ENCODE results near the gene SEMA4D.

The SEMA4D gene

DNA sequence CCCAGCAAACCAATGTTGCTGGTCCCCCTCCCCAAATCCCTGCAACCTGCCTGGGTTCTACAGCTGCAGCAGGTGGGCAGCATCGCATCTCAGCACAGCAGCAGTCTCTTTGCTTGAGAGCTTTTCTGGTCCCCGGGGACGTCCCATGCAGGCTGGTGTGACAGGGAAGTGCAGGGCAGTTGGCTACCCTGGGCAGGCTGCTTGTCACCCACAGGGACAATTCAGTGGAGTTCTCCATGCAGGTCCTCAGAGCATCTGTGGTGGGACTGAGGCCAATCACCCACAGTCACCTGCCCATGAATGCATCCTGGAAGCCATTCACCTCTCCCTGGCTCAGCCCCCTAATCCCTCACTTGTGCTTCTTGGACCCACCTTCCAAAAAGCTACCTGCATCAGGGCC is 43.9 kb upstream of the SEMA4D start:
- TF ChIP-seq, protein P1, sequence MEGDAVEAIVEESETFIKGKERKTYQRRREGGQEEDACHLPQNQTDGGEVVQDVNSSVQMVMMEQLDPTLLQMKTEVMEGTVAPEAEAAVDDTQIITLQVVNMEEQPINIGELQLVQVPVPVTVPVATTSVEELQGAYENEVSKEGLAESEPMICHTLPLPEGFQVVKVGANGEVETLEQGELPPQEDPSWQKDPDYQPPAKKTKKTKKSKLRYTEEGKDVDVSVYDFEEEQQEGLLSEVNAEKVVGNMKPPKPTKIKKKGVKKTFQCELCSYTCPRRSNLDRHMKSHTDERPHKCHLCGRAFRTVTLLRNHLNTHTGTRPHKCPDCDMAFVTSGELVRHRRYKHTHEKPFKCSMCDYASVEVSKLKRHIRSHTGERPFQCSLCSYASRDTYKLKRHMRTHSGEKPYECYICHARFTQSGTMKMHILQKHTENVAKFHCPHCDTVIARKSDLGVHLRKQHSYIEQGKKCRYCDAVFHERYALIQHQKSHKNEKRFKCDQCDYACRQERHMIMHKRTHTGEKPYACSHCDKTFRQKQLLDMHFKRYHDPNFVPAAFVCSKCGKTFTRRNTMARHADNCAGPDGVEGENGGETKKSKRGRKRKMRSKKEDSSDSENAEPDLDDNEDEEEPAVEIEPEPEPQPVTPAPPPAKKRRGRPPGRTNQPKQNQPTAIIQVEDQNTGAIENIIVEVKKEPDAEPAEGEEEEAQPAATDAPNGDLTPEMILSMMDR (IDR thresholded peaks at IDR 0.05; ENCODE audit: low read length): no peak
- TF ChIP-seq EZH2 (IDR thresholded peaks at IDR 0.05; ENCODE audit: borderline replicate concordance, low read length): no peak
- Histone ChIP-seq H2AFZ (ENCODE audit: low read length) (no peak overlapping the region), H3K9me3 (ENCODE audit: low read length) (0 out of 2 replicates have a peak, but pooled peaks cover 3% of the 10 kb centered on the region), H3K9ac (ENCODE audit: low read length) (no peak overlapping the region), H3K36me3 (ENCODE audit: insufficient read depth, low read length) (no peaks in the 10 kb centered on the region; the same call in 1 of the 2 replicates), H3K27me3 (ENCODE audit: insufficient read depth, low read length) (no peaks in the 10 kb centered on the region; the same call in 1 of the 2 replicates), H3K4me1 (ENCODE audit: insufficient read depth, low read length, severe bottlenecking) (no peaks in the 10 kb centered on the region), H3K27ac (ENCODE audit: low read depth, low read length, poor library complexity, severe bottlenecking) (no peak overlapping the region), H3K4me2 (ENCODE audit: low read length) (no peak overlapping the region), H3K4me3 (ENCODE audit: low read depth, low read length, poor library complexity, severe bottlenecking) (no peak overlapping the region), H3F3A (ENCODE audit: insufficient read depth, low read length) (no peaks in the 10 kb centered on the region), H4K20me1 (ENCODE audit: insufficient read depth, low read length) (no peaks in the 10 kb centered on the region), H3K9me2 (ENCODE audit: low read depth, low read length) (no peaks in the 10 kb centered on the region), H3K79me2 (ENCODE audit: insufficient read depth, low read length) (no peaks in the 10 kb centered on the region)

- no peak overlapping the region for H3K4me2 ChIP-seq (ENCODE audit: low read length)
- no peaks in the 10 kb centered on the region for H3K36me3 ChIP-seq (ENCODE audit: insufficient read depth, low read length)
- no peaks in the 10 kb centered on the region for H3K27me3 ChIP-seq (ENCODE audit: insufficient read depth, low read length)
- no peak overlapping the region for H3K27ac ChIP-seq (ENCODE audit: low read depth, low read length, poor library complexity, severe bottlenecking)
- no peaks in the 10 kb centered on the region for H3K9me2 ChIP-seq (ENCODE audit: low read depth, low read length)
- no peak overlapping the region for H2AFZ ChIP-seq (ENCODE audit: low read length)
- H3K4me3 ChIP-seq (ENCODE audit: low read depth, low read length, poor library complexity, severe bottlenecking): no peak overlapping the region
- no peaks in the 10 kb centered on the region for H3F3A ChIP-seq (ENCODE audit: insufficient read depth, low read length)
- H3K79me2 ChIP-seq (ENCODE audit: insufficient read depth, low read length): no peaks in the 10 kb centered on the region
- H3K9ac ChIP-seq (ENCODE audit: low read length): no peak overlapping the region
- TF ChIP-seq, protein P1 (IDR thresholded peaks at IDR 0.05; ENCODE audit: low read length): no peak
- TF ChIP-seq EZH2 (IDR thresholded peaks at IDR 0.05; ENCODE audit: borderline replicate concordance, low read length): no peak
- H3K9me3 ChIP-seq (ENCODE audit: low read length): no peaks in the 10 kb centered on the region
- H4K20me1 ChIP-seq (ENCODE audit: insufficient read depth, low read length): no peaks in the 10 kb centered on the region
- no peaks in the 10 kb centered on the region for H3K4me1 ChIP-seq (ENCODE audit: insufficient read depth, low read length, severe bottlenecking)
Observed at GRCh38 chr9:89539374-89539773, 41.5 kb upstream of the SEMA4D start.

DNA sequence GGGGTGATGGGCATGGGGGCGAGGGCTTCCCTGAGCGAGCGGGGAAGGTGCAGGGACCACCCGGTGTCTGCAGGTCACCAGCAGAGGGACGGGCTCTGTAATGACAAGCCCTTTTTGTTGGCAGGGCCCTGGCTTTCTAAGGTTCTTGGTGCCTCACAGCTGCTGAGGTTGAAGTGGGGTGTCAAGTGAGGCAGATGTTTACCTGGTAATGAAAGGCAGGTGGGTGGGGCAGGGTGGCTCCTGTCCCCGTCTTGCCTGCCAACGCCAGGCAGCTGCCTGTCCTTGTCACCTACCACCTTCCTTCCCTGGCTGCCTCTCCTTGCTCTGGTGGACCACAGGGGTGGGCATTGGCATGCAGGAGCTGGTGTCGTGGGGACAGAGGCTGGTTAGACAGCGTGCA is 41.0 kb upstream of the SEMA4D start:
- no peaks in the 10 kb centered on the region for H3K9me2 ChIP-seq (ENCODE audit: low read depth, low read length)
- H3K4me3 ChIP-seq (ENCODE audit: low read depth, low read length, poor library complexity, severe bottlenecking): no peak overlapping the region
- no peaks in the 10 kb centered on the region for H3K36me3 ChIP-seq (ENCODE audit: insufficient read depth, low read length)
- no peaks in the 10 kb centered on the region for H3K79me2 ChIP-seq (ENCODE audit: insufficient read depth, low read length)
- H3K27me3 ChIP-seq (ENCODE audit: insufficient read depth, low read length): no peaks in the 10 kb centered on the region
- no peak overlapping the region for H2AFZ ChIP-seq (ENCODE audit: low read length)
- H4K20me1 ChIP-seq (ENCODE audit: insufficient read depth, low read length): no peaks in the 10 kb centered on the region
- H3K27ac ChIP-seq (ENCODE audit: low read depth, low read length, poor library complexity, severe bottlenecking): no peak overlapping the region
- H3K4me2 ChIP-seq (ENCODE audit: low read length): no peak overlapping the region
- H3K9me3 ChIP-seq (ENCODE audit: low read length): no peaks in the 10 kb centered on the region
- H3K4me1 ChIP-seq (ENCODE audit: insufficient read depth, low read length, severe bottlenecking): no peaks in the 10 kb centered on the region
- H3K9ac ChIP-seq (ENCODE audit: low read length): no peak overlapping the region
- H3F3A ChIP-seq (ENCODE audit: insufficient read depth, low read length): no peaks in the 10 kb centered on the region
- no peak for TF ChIP-seq EZH2 (IDR thresholded peaks at IDR 0.05; ENCODE audit: borderline replicate concordance, low read length)

- Histone ChIP-seq H3K9me3 (ENCODE audit: low read length) (no peaks in the 10 kb centered on the region), H4K20me1 (ENCODE audit: insufficient read depth, low read length) (no peaks in the 10 kb centered on the region), H2AFZ (ENCODE audit: low read length) (no peak overlapping the region), H3K4me3 (ENCODE audit: low read depth, low read length, poor library complexity, severe bottlenecking) (no peak overlapping the region), H3K79me2 (ENCODE audit: insufficient read depth, low read length) (no peaks in the 10 kb centered on the region), H3K4me2 (ENCODE audit: low read length) (no peak overlapping the region), H3K4me1 (ENCODE audit: insufficient read depth, low read length, severe bottlenecking) (no peaks in the 10 kb centered on the region), H3K9ac (ENCODE audit: low read length) (no peak overlapping the region), H3K9me2 (ENCODE audit: low read depth, low read length) (no peaks in the 10 kb centered on the region), H3K36me3 (ENCODE audit: insufficient read depth, low read length) (no peaks in the 10 kb centered on the region), H3F3A (ENCODE audit: insufficient read depth, low read length) (no peaks in the 10 kb centered on the region), H3K27ac (ENCODE audit: low read depth, low read length, poor library complexity, severe bottlenecking) (no peak overlapping the region), H3K27me3 (ENCODE audit: insufficient read depth, low read length) (no peaks in the 10 kb centered on the region)
- TF ChIP-seq, protein P1 (IDR thresholded peaks at IDR 0.05; ENCODE audit: low read length): no peak
- no peak for TF ChIP-seq EZH2 (IDR thresholded peaks at IDR 0.05; ENCODE audit: borderline replicate concordance, low read length)
Observed at GRCh38 chr9:89537166-89537565, 39.3 kb upstream of the SEMA4D start.

Data from OCI-LY1 (cell line).